Liver (tissue), 9 donors: ENCODE data around the gene CRABP2. TPM values are rescaled to one million over a fixed set of nuclear protein-coding genes. Genes with fewer than 3 reads are reported as not detected.

Experiments used
- DNase-seq: peaks from one replicate; pipeline ENCODE4 v3.0.0-alpha.2; 2017; ENCODE audit warnings: low spot score
- H3K27ac ChIP-seq, 2 donors: one replicate each; pipeline ENCODE4 v1.7.0; 2013; ENCODE audit warnings: inconsistent platforms in 2 of 2, low read length in 2 of 2, control low read depth in 1 of 2, low read depth in 1 of 2, mild to moderate bottlenecking in 1 of 2
- H3K27me3 ChIP-seq, 4 donors: one replicate each; pipeline versions ENCODE4 v1.6.1 to v1.7.0; 2013; ENCODE audit warnings: low read length in 3 of 4, inconsistent platforms in 1 of 4, mild to moderate bottlenecking in 1 of 4, moderate library complexity in 1 of 4; ENCODE audit not compliant: control insufficient read depth in 4 of 4, insufficient read depth in 4 of 4
- H3K36me3 ChIP-seq, 4 donors: one replicate each; pipeline versions ENCODE4 v1.6.1 to v1.7.0; 2013; ENCODE audit warnings: low read length in 3 of 4, mild to moderate bottlenecking in 3 of 4, low read depth in 1 of 4, moderate library complexity in 1 of 4; ENCODE audit not compliant: control insufficient read depth in 4 of 4, insufficient read depth in 3 of 4
- H3K4me1 ChIP-seq, 4 donors: one replicate each; pipeline versions ENCODE4 v1.6.1 to v1.7.0; 2013; ENCODE audit warnings: low read length in 3 of 4, mild to moderate bottlenecking in 3 of 4, moderate library complexity in 1 of 4; ENCODE audit not compliant: control insufficient read depth in 4 of 4, insufficient read depth in 4 of 4
- H3K4me3 ChIP-seq, 3 donors: one replicate each; pipeline versions ENCODE4 v1.6.1 to v1.7.0; 2013; ENCODE audit warnings: low read length in 3 of 3, control low read depth in 1 of 3, low read depth in 1 of 3, mild to moderate bottlenecking in 1 of 3
- H3K9ac ChIP-seq, 2 donors: one replicate each; pipeline ENCODE4 v1.7.0; 2013; ENCODE audit warnings: low read length in 2 of 2, mild to moderate bottlenecking in 2 of 2, moderate library complexity in 2 of 2, control low read depth in 1 of 2, low read depth in 1 of 2
- H3K9me3 ChIP-seq, 4 donors: one replicate each; pipeline versions ENCODE4 v1.6.1 to v1.7.0; 2013; ENCODE audit warnings: low read length in 3 of 4; ENCODE audit not compliant: control insufficient read depth in 4 of 4
- FOXA1 ChIP-seq: IDR thresholded peaks from 2 replicates; pipeline ENCODE4 v1.6.1; 2016; ENCODE audit warnings: antibody characterized with exemption
- SP1 ChIP-seq: IDR thresholded peaks from 2 replicates; pipeline ENCODE4 v1.6.1; 2018; ENCODE audit warnings: antibody characterized with exemption, mild to moderate bottlenecking
- YY1 ChIP-seq: IDR thresholded peaks from 2 replicates; pipeline ENCODE4 v1.6.1; 2016; ENCODE audit warnings: antibody characterized with exemption, mild to moderate bottlenecking
- WGBS: extraction: QIAGEN DNeasy Blood & Tissue Kit; methylation state at CpG from one replicate; pipeline ENCODE4 v1.1.7; 2013; 5-methylcytosine and 5-hydroxymethylcytosine counted together
- polyA plus RNA-seq, 2 donors: library from polyadenylated mRNA; stranded (reverse) in 1 of 2; unstranded in 1 of 2; fragments of 200-250 nt in 1 of 2; fragments of >200 nt in 1 of 2; fragmentation: Nextera tagmentation in 1 of 2; extraction: Ambion mirVana in 1 of 2; gene quantifications; one replicate each; pipeline versions ENCODE4 v1.2.1 to v1.2.3, GENCODE V29; 2013 to 2015
- total RNA-seq, 2 donors: library from RNA; depleted of rRNA; stranded (reverse); fragments of >200 nt; gene quantifications; one replicate each; pipeline ENCODE4 v1.2.3, GENCODE V29; 2014
- TF ChIP-seq, protein P1 (sequence below): fragments of 150-350 bp; IDR thresholded peaks from 2 replicates; pipeline ENCODE4 v1.5.1; 2017; ENCODE audit warnings: improper control_type of control experiment, low read depth, low read length; ENCODE audit not compliant: missing input control
- TF ChIP-seq, protein P2 (sequence below): IDR thresholded peaks from 2 replicates; pipeline ENCODE4 v1.6.1; 2016; ENCODE audit warnings: antibody characterized with exemption, mild to moderate bottlenecking
- TF ChIP-seq, protein P3 (sequence below): IDR thresholded peaks from 2 replicates; pipeline ENCODE4 v1.6.1; 2016; ENCODE audit warnings: antibody characterized with exemption
- TF ChIP-seq, protein P4 (sequence below): IDR thresholded peaks from 2 replicates; pipeline ENCODE4 v1.6.1; 2016; ENCODE audit warnings: antibody characterized with exemption
- donor health status: healthy.
- donor health status: healthy.
- donor health status: healthy.
- donor health status: healthy.
- donor health status: healthy.

CRABP2 gene
- total and polyA plus RNA-seq, 4 donors: 0.14 to 0.22 TPM; not detected in 2

DNA sequence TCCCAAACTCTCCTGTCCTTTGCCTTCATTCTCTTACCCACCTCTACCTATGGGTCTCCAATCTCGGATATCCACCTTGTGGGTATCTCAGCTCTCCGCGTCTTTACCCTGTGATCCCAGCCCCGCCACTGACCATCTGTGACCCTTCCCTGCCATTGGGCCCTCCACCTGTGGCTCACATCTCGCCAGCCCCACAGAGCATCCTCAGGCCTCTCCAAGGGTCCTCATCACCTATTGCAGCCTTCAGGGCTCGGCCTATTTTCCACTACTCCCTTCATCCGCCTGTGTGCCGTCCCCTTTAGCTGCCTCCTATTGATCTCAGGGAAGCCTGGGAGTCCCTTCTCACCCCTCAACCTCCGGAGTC is 52.4 kb downstream of the CRABP2 start:
- H3K27ac ChIP-seq: no peak overlapping the region
- 75% methylated on average over 9 of the region's 9 CpGs for WGBS
- peaks cover 0 to 13% (median 5%) of the 10 kb centered on the region in 4 donors for H3K27me3 ChIP-seq
- no peak for TF ChIP-seq FOXA1
- TF ChIP-seq YY1: no peak
- H3K9me3 ChIP-seq: no peaks in the 10 kb centered on the region
- no peaks in the 10 kb centered on the region for H3K36me3 ChIP-seq
- H3K4me3 ChIP-seq: no peak overlapping the region
- H3K9ac ChIP-seq: no peak overlapping the region
- no peak for DNase-seq
- H3K4me1 ChIP-seq: peaks cover 0 to 12% (median 6%) of the 10 kb centered on the region in 4 donors

DNA sequence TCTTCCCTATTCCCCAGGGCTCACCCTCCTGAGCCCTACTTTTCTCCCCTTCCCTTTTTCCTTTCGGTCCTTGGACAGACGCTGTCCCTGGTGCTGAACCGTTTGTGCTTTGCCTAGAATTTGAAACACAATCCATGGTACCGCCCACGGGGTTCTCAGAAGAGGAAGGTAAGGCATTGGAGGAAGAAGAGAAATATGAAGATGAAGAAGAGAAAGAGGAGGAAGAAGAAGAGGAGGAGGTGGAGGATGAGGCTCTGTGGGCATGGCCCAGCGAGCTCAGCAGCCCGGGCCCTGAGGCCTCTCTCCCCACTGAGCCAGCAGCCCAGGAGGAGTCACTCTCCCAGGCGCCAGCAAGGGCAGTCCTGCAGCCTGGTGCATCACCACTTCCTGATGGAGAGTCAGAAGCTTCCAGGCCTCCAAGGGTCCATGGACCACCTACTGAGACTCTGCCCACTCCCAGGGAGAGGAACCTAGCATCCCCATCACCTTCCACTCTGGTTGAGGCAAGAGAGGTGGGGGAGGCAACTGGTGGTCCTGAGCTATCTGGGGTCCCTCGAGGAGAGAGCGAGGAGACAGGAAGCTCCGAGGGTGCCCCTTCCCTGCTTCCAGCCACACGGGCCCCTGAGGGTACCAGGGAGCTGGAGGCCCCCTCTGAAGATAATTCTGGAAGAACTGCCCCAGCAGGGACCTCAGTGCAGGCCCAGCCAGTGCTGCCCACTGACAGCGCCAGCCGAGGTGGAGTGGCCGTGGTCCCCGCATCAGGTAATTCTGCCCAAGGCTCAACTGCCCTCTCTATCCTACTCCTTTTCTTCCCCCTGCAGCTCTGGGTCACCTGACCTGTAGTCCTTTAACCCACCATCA is 53.0 kb downstream of the CRABP2 start:
- peaks cover 0 to 13% (median 5%) of the 10 kb centered on the region in 4 donors for H3K27me3 ChIP-seq
- peaks cover 0 to 9% (median 5%) of the 10 kb centered on the region in 4 donors for H3K4me1 ChIP-seq
- H3K9me3 ChIP-seq: no peaks in the 10 kb centered on the region
- no peak overlapping the region for H3K9ac ChIP-seq
- WGBS: 47% methylated on average over 16 of the region's 16 CpGs
- peak; percentile 52 for DNase-seq
- H3K27ac ChIP-seq: no peak overlapping the region
- H3K4me3 ChIP-seq: no peak overlapping the region
- TF ChIP-seq, protein P1, sequence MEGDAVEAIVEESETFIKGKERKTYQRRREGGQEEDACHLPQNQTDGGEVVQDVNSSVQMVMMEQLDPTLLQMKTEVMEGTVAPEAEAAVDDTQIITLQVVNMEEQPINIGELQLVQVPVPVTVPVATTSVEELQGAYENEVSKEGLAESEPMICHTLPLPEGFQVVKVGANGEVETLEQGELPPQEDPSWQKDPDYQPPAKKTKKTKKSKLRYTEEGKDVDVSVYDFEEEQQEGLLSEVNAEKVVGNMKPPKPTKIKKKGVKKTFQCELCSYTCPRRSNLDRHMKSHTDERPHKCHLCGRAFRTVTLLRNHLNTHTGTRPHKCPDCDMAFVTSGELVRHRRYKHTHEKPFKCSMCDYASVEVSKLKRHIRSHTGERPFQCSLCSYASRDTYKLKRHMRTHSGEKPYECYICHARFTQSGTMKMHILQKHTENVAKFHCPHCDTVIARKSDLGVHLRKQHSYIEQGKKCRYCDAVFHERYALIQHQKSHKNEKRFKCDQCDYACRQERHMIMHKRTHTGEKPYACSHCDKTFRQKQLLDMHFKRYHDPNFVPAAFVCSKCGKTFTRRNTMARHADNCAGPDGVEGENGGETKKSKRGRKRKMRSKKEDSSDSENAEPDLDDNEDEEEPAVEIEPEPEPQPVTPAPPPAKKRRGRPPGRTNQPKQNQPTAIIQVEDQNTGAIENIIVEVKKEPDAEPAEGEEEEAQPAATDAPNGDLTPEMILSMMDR: no peak
- TF ChIP-seq, protein P2, sequence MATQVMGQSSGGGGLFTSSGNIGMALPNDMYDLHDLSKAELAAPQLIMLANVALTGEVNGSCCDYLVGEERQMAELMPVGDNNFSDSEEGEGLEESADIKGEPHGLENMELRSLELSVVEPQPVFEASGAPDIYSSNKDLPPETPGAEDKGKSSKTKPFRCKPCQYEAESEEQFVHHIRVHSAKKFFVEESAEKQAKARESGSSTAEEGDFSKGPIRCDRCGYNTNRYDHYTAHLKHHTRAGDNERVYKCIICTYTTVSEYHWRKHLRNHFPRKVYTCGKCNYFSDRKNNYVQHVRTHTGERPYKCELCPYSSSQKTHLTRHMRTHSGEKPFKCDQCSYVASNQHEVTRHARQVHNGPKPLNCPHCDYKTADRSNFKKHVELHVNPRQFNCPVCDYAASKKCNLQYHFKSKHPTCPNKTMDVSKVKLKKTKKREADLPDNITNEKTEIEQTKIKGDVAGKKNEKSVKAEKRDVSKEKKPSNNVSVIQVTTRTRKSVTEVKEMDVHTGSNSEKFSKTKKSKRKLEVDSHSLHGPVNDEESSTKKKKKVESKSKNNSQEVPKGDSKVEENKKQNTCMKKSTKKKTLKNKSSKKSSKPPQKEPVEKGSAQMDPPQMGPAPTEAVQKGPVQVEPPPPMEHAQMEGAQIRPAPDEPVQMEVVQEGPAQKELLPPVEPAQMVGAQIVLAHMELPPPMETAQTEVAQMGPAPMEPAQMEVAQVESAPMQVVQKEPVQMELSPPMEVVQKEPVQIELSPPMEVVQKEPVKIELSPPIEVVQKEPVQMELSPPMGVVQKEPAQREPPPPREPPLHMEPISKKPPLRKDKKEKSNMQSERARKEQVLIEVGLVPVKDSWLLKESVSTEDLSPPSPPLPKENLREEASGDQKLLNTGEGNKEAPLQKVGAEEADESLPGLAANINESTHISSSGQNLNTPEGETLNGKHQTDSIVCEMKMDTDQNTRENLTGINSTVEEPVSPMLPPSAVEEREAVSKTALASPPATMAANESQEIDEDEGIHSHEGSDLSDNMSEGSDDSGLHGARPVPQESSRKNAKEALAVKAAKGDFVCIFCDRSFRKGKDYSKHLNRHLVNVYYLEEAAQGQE: peak; percentile 98
- TF ChIP-seq, protein P3, sequence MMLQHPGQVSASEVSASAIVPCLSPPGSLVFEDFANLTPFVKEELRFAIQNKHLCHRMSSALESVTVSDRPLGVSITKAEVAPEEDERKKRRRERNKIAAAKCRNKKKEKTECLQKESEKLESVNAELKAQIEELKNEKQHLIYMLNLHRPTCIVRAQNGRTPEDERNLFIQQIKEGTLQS: no peak
- no peak for TF ChIP-seq SP1
- TF ChIP-seq, protein P4, sequence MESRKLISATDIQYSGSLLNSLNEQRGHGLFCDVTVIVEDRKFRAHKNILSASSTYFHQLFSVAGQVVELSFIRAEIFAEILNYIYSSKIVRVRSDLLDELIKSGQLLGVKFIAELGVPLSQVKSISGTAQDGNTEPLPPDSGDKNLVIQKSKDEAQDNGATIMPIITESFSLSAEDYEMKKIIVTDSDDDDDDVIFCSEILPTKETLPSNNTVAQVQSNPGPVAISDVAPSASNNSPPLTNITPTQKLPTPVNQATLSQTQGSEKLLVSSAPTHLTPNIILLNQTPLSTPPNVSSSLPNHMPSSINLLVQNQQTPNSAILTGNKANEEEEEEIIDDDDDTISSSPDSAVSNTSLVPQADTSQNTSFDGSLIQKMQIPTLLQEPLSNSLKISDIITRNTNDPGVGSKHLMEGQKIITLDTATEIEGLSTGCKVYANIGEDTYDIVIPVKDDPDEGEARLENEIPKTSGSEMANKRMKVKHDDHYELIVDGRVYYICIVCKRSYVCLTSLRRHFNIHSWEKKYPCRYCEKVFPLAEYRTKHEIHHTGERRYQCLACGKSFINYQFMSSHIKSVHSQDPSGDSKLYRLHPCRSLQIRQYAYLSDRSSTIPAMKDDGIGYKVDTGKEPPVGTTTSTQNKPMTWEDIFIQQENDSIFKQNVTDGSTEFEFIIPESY: no peak
- no peaks in the 10 kb centered on the region for H3K36me3 ChIP-seq

Other genes with a start within 250 kb of the CRABP2 start
- gene MEF2D, start 204.8 kb downstream of the CRABP2 start, total RNA-seq: 1 to 10 TPM; 5.2 to 5.7 TPM
- 1 to 10 TPM; 3.4 to 7.6 TPM for gene MEF2D, start 204.8 kb downstream of the CRABP2 start, polyA plus RNA-seq
- 1 to 10 TPM in 1 of 2 donors, under 1 TPM in 1; under 0.01 to 8.5 TPM for gene IQGAP3, start 133.0 kb downstream of the CRABP2 start, total RNA-seq
- under 1 TPM; 0.11 to 0.75 TPM for gene IQGAP3, start 133.0 kb downstream of the CRABP2 start, polyA plus RNA-seq
- gene TTC24, start 125.9 kb downstream of the CRABP2 start, total RNA-seq: under 1 TPM; 0.08 to 0.14 TPM
- gene TTC24, start 125.9 kb downstream of the CRABP2 start, polyA plus RNA-seq: under 1 TPM in 1 of 2 donors, not detected in 1; 0.10 TPM
- gene NAXE, start 113.8 kb downstream of the CRABP2 start, total RNA-seq: 10 to 100 TPM; 20.6 to 35.0 TPM
- gene NAXE, start 113.8 kb downstream of the CRABP2 start, polyA plus RNA-seq: 10 to 100 TPM; 58.9 to 73.8 TPM
- 10 to 100 TPM in 1 of 2 donors, 1 to 10 TPM in 1; 7.6 to 18.7 TPM for gene GPATCH4, start 104.1 kb downstream of the CRABP2 start, total RNA-seq
- gene GPATCH4, start 104.1 kb downstream of the CRABP2 start, polyA plus RNA-seq: 10 to 100 TPM; 13.8 to 23.6 TPM
- gene HAPLN2, start 86.2 kb downstream of the CRABP2 start, total RNA-seq: under 1 TPM in 1 of 2 donors, not detected in 1; 0.08 TPM
- gene HAPLN2, start 86.2 kb downstream of the CRABP2 start, polyA plus RNA-seq: under 1 TPM in 1 of 2 donors, not detected in 1; 0.03 TPM
- not detected for gene BCAN, start 63.5 kb downstream of the CRABP2 start, total RNA-seq
- under 1 TPM in 1 of 2 donors, not detected in 1; 0.02 TPM for gene BCAN, start 63.5 kb downstream of the CRABP2 start, polyA plus RNA-seq
- 1 to 10 TPM; 1.4 to 2.5 TPM for gene NES, start 28.2 kb downstream of the CRABP2 start, total RNA-seq
- gene NES, start 28.2 kb downstream of the CRABP2 start, polyA plus RNA-seq: 1 to 10 TPM in 1 of 2 donors, under 1 TPM in 1; 0.15 to 3.1 TPM
- gene METTL25B, start 22.9 kb upstream of the CRABP2 start, total RNA-seq: 10 to 100 TPM in 1 of 2 donors, 1 to 10 TPM in 1; 6.9 to 13.5 TPM
- 10 to 100 TPM; 10.2 to 12.7 TPM for gene METTL25B, start 22.9 kb upstream of the CRABP2 start, polyA plus RNA-seq
- 1 to 10 TPM; 5.6 to 7.5 TPM for gene ISG20L2, start 23.2 kb upstream of the CRABP2 start, total RNA-seq
- 1 to 10 TPM; 6.0 to 9.9 TPM for gene ISG20L2, start 23.2 kb upstream of the CRABP2 start, polyA plus RNA-seq
- gene MRPL24, start 35.5 kb upstream of the CRABP2 start, total RNA-seq: 10 to 100 TPM; 26.2 to 47.4 TPM
- gene MRPL24, start 35.5 kb upstream of the CRABP2 start, polyA plus RNA-seq: 100 to 1,000 TPM in 1 of 2 donors, 10 to 100 TPM in 1; 74.8 to 123 TPM
- gene HDGF, start 46.1 kb upstream of the CRABP2 start, total RNA-seq: 100 to 1,000 TPM; 120 to 148 TPM
- 100 to 1,000 TPM in 1 of 2 donors, 10 to 100 TPM in 1; 41.7 to 119 TPM for gene HDGF, start 46.1 kb upstream of the CRABP2 start, polyA plus RNA-seq
- 10 to 100 TPM in 1 of 2 donors, 1 to 10 TPM in 1; 8.8 to 10.7 TPM for gene PRCC, start 62.0 kb upstream of the CRABP2 start, total RNA-seq
- 10 to 100 TPM; 17.9 to 19.3 TPM for gene PRCC, start 62.0 kb upstream of the CRABP2 start, polyA plus RNA-seq
- under 1 TPM; 0.14 to 0.17 TPM for gene SH2D2A, start 111.3 kb upstream of the CRABP2 start, total RNA-seq
- under 1 TPM; 0.32 to 0.38 TPM for gene SH2D2A, start 111.3 kb upstream of the CRABP2 start, polyA plus RNA-seq
- gene INSRR, start 153.5 kb upstream of the CRABP2 start, total RNA-seq: not detected
- under 1 TPM in 1 of 2 donors, not detected in 1; 0.01 TPM for gene INSRR, start 153.5 kb upstream of the CRABP2 start, polyA plus RNA-seq
- under 1 TPM; 0.14 to 0.17 TPM for gene NTRK1, start 155.3 kb upstream of the CRABP2 start, total RNA-seq
- under 1 TPM; 0.13 to 0.14 TPM for gene NTRK1, start 155.3 kb upstream of the CRABP2 start, polyA plus RNA-seq
- 1 to 10 TPM; 2.1 to 4.4 TPM for gene PEAR1, start 188.1 kb upstream of the CRABP2 start, total RNA-seq
- gene PEAR1, start 188.1 kb upstream of the CRABP2 start, polyA plus RNA-seq: 1 to 10 TPM; 3.0 to 3.2 TPM
- not detected for gene LRRC71, start 215.0 kb upstream of the CRABP2 start, total RNA-seq
- gene LRRC71, start 215.0 kb upstream of the CRABP2 start, polyA plus RNA-seq: under 1 TPM in 1 of 2 donors, not detected in 1; 0.10 TPM